WTC11 (cell line): ENCODE data around the gene RMC1. TPM values are rescaled to one million over a fixed set of nuclear protein-coding genes. Genes with fewer than 3 reads are reported as not detected.

Source experiments
- ATAC-seq: fragments of 200-7000 bp; cut with Tn5 transposase; 2 replicates; pipeline ENCODE4 v1.10.0; 2021; ENCODE audit warnings: mild to moderate bottlenecking, moderate library complexity
- CTCF ChIA-PET: fragments of 300-600 bp; sonication (Branson Sonifier 250); formaldehyde crosslinking; loops from one replicate; lab custom pipeline; 2021; ENCODE audit warnings: antibody characterized with exemption; lab: Charles Lee
- POLR2A ChIA-PET: fragments of 350-600 bp; sonication (Branson Sonifier 250); formaldehyde crosslinking; loops from one replicate; lab custom pipeline; 2021; ENCODE audit warnings: antibody characterized with exemption; lab: Charles Lee
- DNase-seq: peaks from one replicate; pipeline ENCODE4 v3.0.0; 2021; ENCODE audit warnings: low spot score
- H3K27ac Mint-ChIP-seq: 2 replicates; pipeline ENCODE4 v1.8.0; 2021; ENCODE audit warnings: mixed read lengths
- H3K27me3 Mint-ChIP-seq: 2 replicates; pipeline ENCODE4 v1.8.0; 2021; ENCODE audit warnings: low read depth, mild to moderate bottlenecking, moderate library complexity, mixed read lengths
- H3K36me3 Mint-ChIP-seq: 2 replicates; pipeline ENCODE4 v1.8.0; 2021; ENCODE audit warnings: mixed read lengths
- H3K4me1 Mint-ChIP-seq: 2 replicates; pipeline ENCODE4 v1.8.0; 2022; ENCODE audit warnings: mixed read lengths
- H3K4me3 Mint-ChIP-seq: 2 replicates; pipeline ENCODE4 v1.8.0; 2021; ENCODE audit warnings: mild to moderate bottlenecking, moderate library complexity, mixed read lengths
- H3K9me3 Mint-ChIP-seq: 2 replicates; pipeline ENCODE4 v1.8.0; 2021; ENCODE audit warnings: mixed read lengths
- AFF4 ChIP-seq: sonication (generic); formaldehyde crosslinking; IDR thresholded peaks from 2 replicates; pipeline ENCODE4 v1.8.1; 2023; ENCODE audit warnings: mild to moderate bottlenecking, missing genetic modification reagents, borderline replicate concordance
- E2F1 ChIP-seq: sonication (generic); formaldehyde crosslinking; IDR thresholded peaks from 2 replicates; pipeline ENCODE4 v1.8.0; 2022; ENCODE audit warnings: mild to moderate bottlenecking, missing genetic modification reagents
- E2F4 ChIP-seq: sonication (generic); formaldehyde crosslinking; IDR thresholded peaks from 2 replicates; pipeline ENCODE4 v1.8.1; 2022; ENCODE audit warnings: low read depth, mild to moderate bottlenecking, moderate library complexity, missing genetic modification reagents, borderline replicate concordance
- ELF4 ChIP-seq: sonication (generic); formaldehyde crosslinking; IDR thresholded peaks from 2 replicates; pipeline ENCODE4 v1.8.1; 2022; ENCODE audit warnings: low read depth, mild to moderate bottlenecking, moderate library complexity, missing genetic modification reagents
- GABPB1 ChIP-seq: sonication (generic); formaldehyde crosslinking; IDR thresholded peaks from 2 replicates; pipeline ENCODE4 v1.8.1; 2023; ENCODE audit warnings: mild to moderate bottlenecking, missing genetic modification reagents
- GTF2I ChIP-seq: fragments of 250-450 bp; sonication (Bioruptor Pico); conservative IDR thresholded peaks from 2 replicates; pipeline ENCODE4 v1.4.0; 2021; ENCODE audit warnings: mild to moderate bottlenecking
- HMGA2 ChIP-seq: fragments of 250-450 bp; sonication (Bioruptor Pico); IDR thresholded peaks from 2 replicates; pipeline ENCODE4 v1.4.0; 2021; ENCODE audit warnings: mild to moderate bottlenecking, moderate library complexity
- HMGXB4 ChIP-seq: sonication (generic); formaldehyde crosslinking; IDR thresholded peaks from 2 replicates; pipeline ENCODE4 v1.8.1; 2023; ENCODE audit warnings: mild to moderate bottlenecking, moderate library complexity, missing genetic modification reagents
- NFATC4 ChIP-seq: fragments of 250-450 bp; sonication (Bioruptor Pico); IDR thresholded peaks from 2 replicates; pipeline ENCODE4 v1.9.0; 2021; ENCODE audit warnings: mild to moderate bottlenecking
- NR1H2 ChIP-seq: sonication (generic); formaldehyde crosslinking; IDR thresholded peaks from 2 replicates; pipeline ENCODE4 v1.9.0; 2021; ENCODE audit warnings: mild to moderate bottlenecking, moderate library complexity, missing genetic modification reagents
- NR3C1 ChIP-seq: sonication (generic); formaldehyde crosslinking; conservative IDR thresholded peaks from 2 replicates; pipeline ENCODE4 v1.8.1; 2023; ENCODE audit warnings: low read depth, mild to moderate bottlenecking, missing genetic modification reagents
- PRRX2 ChIP-seq: fragments of 250-450 bp; sonication (Bioruptor Pico); IDR thresholded peaks from 2 replicates; pipeline ENCODE4 v1.8.0; 2021; ENCODE audit warnings: mild to moderate bottlenecking
- SMAD3 ChIP-seq: sonication (generic); formaldehyde crosslinking; IDR thresholded peaks from 2 replicates; pipeline ENCODE4 v1.8.0; 2022; ENCODE audit warnings: missing genetic modification reagents, mild to moderate bottlenecking, borderline replicate concordance
- SMAD4 ChIP-seq: sonication (generic); formaldehyde crosslinking; IDR thresholded peaks from 2 replicates; pipeline ENCODE4 v1.8.0; 2022; ENCODE audit warnings: mild to moderate bottlenecking, missing genetic modification reagents
- SP1 ChIP-seq: sonication (generic); formaldehyde crosslinking; conservative IDR thresholded peaks from 2 replicates; pipeline ENCODE4 v1.8.1; 2022; ENCODE audit warnings: missing genetic modification reagents
- TEAD1 ChIP-seq: sonication (generic); formaldehyde crosslinking; IDR thresholded peaks from 2 replicates; pipeline ENCODE4 v1.8.0; 2022; ENCODE audit warnings: mild to moderate bottlenecking, missing genetic modification reagents
- ZBTB43 ChIP-seq: sonication (generic); formaldehyde crosslinking; IDR thresholded peaks from 2 replicates; pipeline ENCODE4 v1.8.1; 2023; ENCODE audit warnings: mild to moderate bottlenecking, missing genetic modification reagents
- ZNF138 ChIP-seq: sonication (generic); formaldehyde crosslinking; conservative IDR thresholded peaks from 2 replicates; pipeline ENCODE4 v1.8.1; 2022; ENCODE audit warnings: mild to moderate bottlenecking, moderate library complexity, missing genetic modification reagents
- ZNF423 ChIP-seq: fragments of 250-450 bp; sonication (Bioruptor Pico); IDR thresholded peaks from 2 replicates; pipeline ENCODE4 v2.1.2; 2022; ENCODE audit warnings: mild to moderate bottlenecking, moderate library complexity
- ZNF425 ChIP-seq: fragments of 250-450 bp; sonication (Bioruptor Pico); conservative IDR thresholded peaks from 2 replicates; pipeline ENCODE4 v1.9.0; 2021; ENCODE audit warnings: mild to moderate bottlenecking
- ZNF512 ChIP-seq: sonication (generic); formaldehyde crosslinking; IDR thresholded peaks from 2 replicates; pipeline ENCODE4 v1.8.1; 2022; ENCODE audit warnings: missing genetic modification reagents, borderline replicate concordance
- total RNA-seq: library from RNA; stranded (reverse); gene quantifications from 3 replicates; pipeline ENCODE4 v1.2.3, GENCODE V29; 2021

RMC1 gene
- total RNA-seq, 1 experiment from 2014 or later, result 15.6 TPM

GRCh38 chr18:23548719-23549118 is 45.4 kb downstream of the RMC1 start (continued):
- TF ChIP-seq HMGXB4, result no peak

- Mint-ChIP-seq H3K27ac (no peak overlapping the region), H3K36me3 (peaks cover 67% of the 10 kb centered on the region), H3K4me3 (no peak overlapping the region), H3K9me3 (no peaks in the 10 kb centered on the region), H3K4me1 (no peaks in the 10 kb centered on the region), H3K27me3 (no peaks in the 10 kb centered on the region)
- POLR2A ChIA-PET, result no interaction called here
- TF ChIP-seq ZNF512, result no peak
- TF ChIP-seq HMGA2 (CRISPR knock-in tag), result no peak
- TF ChIP-seq GTF2I, result no peak
- TF ChIP-seq ZNF425, result no peak
- TF ChIP-seq ELF4, result no peak
- TF ChIP-seq TEAD1 (CRISPR knock-in tag), result no peak
- TF ChIP-seq E2F1, result no peak
- no peak for TF ChIP-seq SMAD3 (CRISPR knock-in tag)
- DNase-seq, result no peak
- CTCF ChIA-PET, result no interaction called here
- ATAC-seq, result no peak
Observed at GRCh38 chr18:23550898-23551297, 47.6 kb downstream of the RMC1 start.

- POLR2A ChIA-PET, result no interaction called here
- no peak overlapping the region for H3K27ac Mint-ChIP-seq
- no peak for TF ChIP-seq NR1H2 (CRISPR knock-in tag)
- no peak for TF ChIP-seq NFATC4 (CRISPR knock-in tag)
- TF ChIP-seq NR3C1 (CRISPR knock-in tag), result no peak
- no peak for TF ChIP-seq ZNF138 (CRISPR knock-in tag)
- TF ChIP-seq AFF4 (CRISPR knock-in tag), result no peak
- no peak for TF ChIP-seq GABPB1 (CRISPR knock-in tag)
- no peak for TF ChIP-seq SP1 (CRISPR knock-in tag)
- TF ChIP-seq ZBTB43 (CRISPR knock-in tag), result no peak
- no peak for TF ChIP-seq ZNF423 (CRISPR knock-in tag)
- no peak for TF ChIP-seq E2F4 (CRISPR knock-in tag)
- TF ChIP-seq PRRX2, result no peak
- no peak for TF ChIP-seq SMAD4 (CRISPR knock-in tag)
Observed at GRCh38 chr18:23551978-23552377, 48.7 kb downstream of the RMC1 start.

More at GRCh38 chr18:23551978-23552377, 48.7 kb downstream of the RMC1 start:
- ATAC-seq (no peak), DNase-seq (no peak)
- Mint-ChIP-seq H3K4me1 (no peaks in the 10 kb centered on the region), H3K36me3 (peaks cover 67% of the 10 kb centered on the region), H3K4me3 (no peak overlapping the region), H3K9me3 (no peaks in the 10 kb centered on the region), H3K27me3 (no peaks in the 10 kb centered on the region)
- CTCF ChIA-PET, result no interaction called here
